HepG2 (cell line): ENCODE measurements around the gene SLC16A7.

Experiments used
- GATAD1 ChIP-seq: IDR thresholded peaks from 2 replicates; pipeline ENCODE4 v1.6.1; 2016; ENCODE audit warnings: missing genetic modification reagents, missing compliant biosample characterization
- POGZ ChIP-seq: sonication (generic); formaldehyde crosslinking; IDR thresholded peaks from 2 replicates; pipeline ENCODE4 v1.4.0; 2020; ENCODE audit warnings: mild to moderate bottlenecking, missing genetic modification reagents
- RNF2 ChIP-seq: fragments of 450-650 bp; conservative IDR thresholded peaks from 2 replicates; pipeline ENCODE4 v1.6.1; 2016; ENCODE audit warnings: low read depth
- SAP130 ChIP-seq: IDR thresholded peaks from 2 replicates; pipeline ENCODE4 v1.6.1; 2016; ENCODE audit warnings: low read depth
- SIN3A ChIP-seq: IDR thresholded peaks from 2 replicates; pipeline ENCODE4 v1.6.1; 2011; ENCODE audit warnings: low read depth, mild to moderate bottlenecking, control low read depth, low read length, borderline replicate concordance
- SMAD9 ChIP-seq: sonication (generic); formaldehyde crosslinking; IDR thresholded peaks from 2 replicates; pipeline ENCODE4 v1.5.1; 2020; ENCODE audit warnings: mild to moderate bottlenecking, missing genetic modification reagents
- TF ChIP-seq, protein P1 (sequence below): sonication (generic); formaldehyde crosslinking; IDR thresholded peaks from 2 replicates; pipeline ENCODE4 v1.5.0; 2020; ENCODE audit warnings: mild to moderate bottlenecking, missing genetic modification reagents
- TF ChIP-seq, protein P2 (sequence below): sonication (generic); formaldehyde crosslinking; IDR thresholded peaks from 2 replicates; pipeline ENCODE4 v1.4.0; 2020; ENCODE audit warnings: missing genetic modification reagents
- TF ChIP-seq, protein P3 (sequence below): sonication (generic); formaldehyde crosslinking; IDR thresholded peaks from 2 replicates; pipeline ENCODE4 v1.5.0; 2020; ENCODE audit warnings: missing genetic modification reagents

DNA sequence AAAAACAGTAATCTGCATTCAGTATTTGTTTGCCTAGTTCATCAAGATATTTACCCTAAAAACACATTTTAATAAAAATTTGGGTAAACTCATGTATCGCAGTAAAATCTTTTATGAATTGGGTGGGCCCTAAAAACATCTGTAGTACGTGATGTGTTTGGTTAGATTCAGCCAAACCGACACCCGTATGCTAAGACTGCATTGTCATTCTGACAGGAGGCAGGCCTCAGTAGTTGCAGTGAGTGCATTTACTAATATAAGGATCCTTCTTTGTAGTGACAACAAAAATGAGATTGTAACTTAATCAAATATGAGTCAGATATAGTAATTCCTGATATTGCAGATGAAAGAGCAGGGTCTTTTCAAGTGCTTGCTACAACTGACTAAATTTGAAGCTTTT lies 191.8 kb downstream of the SLC16A7 start:
- TF ChIP-seq, protein P1, sequence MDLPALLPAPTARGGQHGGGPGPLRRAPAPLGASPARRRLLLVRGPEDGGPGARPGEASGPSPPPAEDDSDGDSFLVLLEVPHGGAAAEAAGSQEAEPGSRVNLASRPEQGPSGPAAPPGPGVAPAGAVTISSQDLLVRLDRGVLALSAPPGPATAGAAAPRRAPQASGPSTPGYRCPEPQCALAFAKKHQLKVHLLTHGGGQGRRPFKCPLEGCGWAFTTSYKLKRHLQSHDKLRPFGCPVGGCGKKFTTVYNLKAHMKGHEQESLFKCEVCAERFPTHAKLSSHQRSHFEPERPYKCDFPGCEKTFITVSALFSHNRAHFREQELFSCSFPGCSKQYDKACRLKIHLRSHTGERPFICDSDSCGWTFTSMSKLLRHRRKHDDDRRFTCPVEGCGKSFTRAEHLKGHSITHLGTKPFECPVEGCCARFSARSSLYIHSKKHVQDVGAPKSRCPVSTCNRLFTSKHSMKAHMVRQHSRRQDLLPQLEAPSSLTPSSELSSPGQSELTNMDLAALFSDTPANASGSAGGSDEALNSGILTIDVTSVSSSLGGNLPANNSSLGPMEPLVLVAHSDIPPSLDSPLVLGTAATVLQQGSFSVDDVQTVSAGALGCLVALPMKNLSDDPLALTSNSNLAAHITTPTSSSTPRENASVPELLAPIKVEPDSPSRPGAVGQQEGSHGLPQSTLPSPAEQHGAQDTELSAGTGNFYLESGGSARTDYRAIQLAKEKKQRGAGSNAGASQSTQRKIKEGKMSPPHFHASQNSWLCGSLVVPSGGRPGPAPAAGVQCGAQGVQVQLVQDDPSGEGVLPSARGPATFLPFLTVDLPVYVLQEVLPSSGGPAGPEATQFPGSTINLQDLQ: no peak
- TF ChIP-seq, protein P2, sequence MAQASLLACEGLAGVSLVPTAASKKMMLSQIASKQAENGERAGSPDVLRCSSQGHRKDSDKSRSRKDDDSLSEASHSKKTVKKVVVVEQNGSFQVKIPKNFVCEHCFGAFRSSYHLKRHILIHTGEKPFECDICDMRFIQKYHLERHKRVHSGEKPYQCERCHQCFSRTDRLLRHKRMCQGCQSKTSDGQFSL (CRISPR knock-in tag): no peak
- TF ChIP-seq, protein P3, sequence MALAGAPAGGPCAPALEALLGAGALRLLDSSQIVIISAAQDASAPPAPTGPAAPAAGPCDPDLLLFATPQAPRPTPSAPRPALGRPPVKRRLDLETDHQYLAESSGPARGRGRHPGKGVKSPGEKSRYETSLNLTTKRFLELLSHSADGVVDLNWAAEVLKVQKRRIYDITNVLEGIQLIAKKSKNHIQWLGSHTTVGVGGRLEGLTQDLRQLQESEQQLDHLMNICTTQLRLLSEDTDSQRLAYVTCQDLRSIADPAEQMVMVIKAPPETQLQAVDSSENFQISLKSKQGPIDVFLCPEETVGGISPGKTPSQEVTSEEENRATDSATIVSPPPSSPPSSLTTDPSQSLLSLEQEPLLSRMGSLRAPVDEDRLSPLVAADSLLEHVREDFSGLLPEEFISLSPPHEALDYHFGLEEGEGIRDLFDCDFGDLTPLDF (CRISPR knock-in tag): no peak
- TF ChIP-seq GATAD1 (CRISPR knock-in tag) (no peak), POGZ (CRISPR knock-in tag) (no peak), SAP130 (CRISPR knock-in tag) (no peak), SMAD9 (CRISPR knock-in tag) (no peak), SIN3A (no peak), RNF2 (no peak)
